Body of pancreas (tissue), 4 donors: ENCODE results near the gene FAM217B. TPM values are rescaled to one million over a fixed set of nuclear protein-coding genes. Genes with fewer than 3 reads are reported as not detected.

ENCODE experiments used
- ATAC-seq: fragments of 150-250 bp; one replicate; pipeline ENCODE4 v1.9.1; 2016
- DNase-seq, 4 donors: peaks; one replicate each; pipeline ENCODE4 v3.0.0-alpha.2; 2019
- H3K27ac ChIP-seq, 4 donors: fragments of 200-600 bp; sonication (generic); 1 replicate in 3 of 4; 2 replicates in 1 of 4; pipeline versions ENCODE4 v1.5.1 to v1.6.1; 2016 to 2019; ENCODE audit warnings: mild to moderate bottlenecking in 1 of 4, mixed read lengths in 1 of 4, moderate library complexity in 1 of 4
- H3K27me3 ChIP-seq, 2 donors: fragments of 200-600 bp; sonication (generic); one replicate each; pipeline ENCODE4 v1.6.0; 2016; ENCODE audit warnings: mild to moderate bottlenecking in 1 of 2
- H3K36me3 ChIP-seq, 2 donors: fragments of 200-600 bp; sonication (generic); replicated peaks in 1 of 2; 2 replicates each; pipeline ENCODE4 v1.5.1; 2016; ENCODE audit warnings: low read depth in 2 of 2; ENCODE audit not compliant: insufficient read depth in 1 of 2
- H3K4me1 ChIP-seq: fragments of 200-600 bp; sonication (generic); one replicate; pipeline ENCODE4 v1.6.0; 2016
- H3K4me3 ChIP-seq, 2 donors: fragments of 200-600 bp; sonication (generic); 1 replicate in 1 of 2; 2 replicates in 1 of 2; pipeline ENCODE4 v1.5.1; 2016 to 2019
- H3K9me3 ChIP-seq, 3 donors: fragments of 200-600 bp; sonication (generic); 1 replicate in 2 of 3; 2 replicates in 1 of 3; pipeline ENCODE4 v1.5.1; 2016
- CTCF ChIP-seq, 7 experiments: fragments of 450-650 bp in 4 of 7; fragments of 200-600 bp in 3 of 7; sonication (generic) in 3 of 7; IDR thresholded peaks; one replicate each; pipeline ENCODE4 v1.5.1; 2016 to 2019; ENCODE audit warnings: antibody characterized with exemption in 7 of 7
- POLR2A ChIP-seq, 3 donors: fragments of 450-650 bp; IDR thresholded peaks; one replicate each; pipeline ENCODE4 v1.6.1; 2016; ENCODE audit warnings: antibody characterized with exemption in 3 of 3, mild to moderate bottlenecking in 2 of 3
- WGBS, 2 donors: methylation state at CpG; one replicate each; pipeline ENCODE4 v1.1.5; 2017; 5-methylcytosine and 5-hydroxymethylcytosine counted together
- intact Hi-C: fragments of 100-400 bp; cut with DNase I; formaldehyde crosslinking; loops from one replicate; pipeline ENCODE4 v1.15.1; 2023
- total RNA-seq, 2 donors: library from RNA; depleted of rRNA; stranded (reverse); fragments of >200 nt; gene quantifications; one replicate each; pipeline ENCODE4 v1.1.0, GENCODE V29; 2016

Gene FAM217B
- total RNA-seq, 2 donors from 2014 or later, result 2.6 to 3.6 TPM

- WGBS, 2 donors, result 79 to 82% methylated on average over 4 of the region's 4 CpGs
- H3K4me1 ChIP-seq, result no peaks in the 10 kb centered on the region
- H3K36me3 ChIP-seq, result no peaks in the 10 kb centered on the region
- H3K27ac ChIP-seq, result no peak overlapping the region
- no peak for ATAC-seq
- no peaks in the 10 kb centered on the region for H3K9me3 ChIP-seq
- H3K4me3 ChIP-seq, result no peak overlapping the region
- no peak for DNase-seq
- intact Hi-C loops, result no loop called here
- TF ChIP-seq POLR2A (IDR thresholded peaks at IDR 0.05) (no peak), CTCF (IDR thresholded peaks at IDR 0.05) (no peak)
- H3K27me3 ChIP-seq, result no peaks in the 10 kb centered on the region
Measured at GRCh38 chr20:59984541-59984940, 44.4 kb downstream of the FAM217B start.

- ATAC-seq, result no peak
- no peak overlapping the region for H3K27ac ChIP-seq
- no peaks in the 10 kb centered on the region for H3K27me3 ChIP-seq
- TF ChIP-seq POLR2A (IDR thresholded peaks at IDR 0.05) (no peak), CTCF (IDR thresholded peaks at IDR 0.05) (no peak)
- H3K4me1 ChIP-seq, result no peaks in the 10 kb centered on the region
- H3K4me3 ChIP-seq, result no peak overlapping the region
- H3K9me3 ChIP-seq, result no peaks in the 10 kb centered on the region
- no peak for DNase-seq
- WGBS, 2 donors, result 81 to 87% methylated on average over 8 of the region's 8 CpGs
- intact Hi-C loops, result no loop called here
- no peaks in the 10 kb centered on the region for H3K36me3 ChIP-seq
Measured at GRCh38 chr20:59985164-59985563, 45.0 kb downstream of the FAM217B start.

GRCh38 chr20:59985864-59986263 lies 45.7 kb downstream of the FAM217B start:
- WGBS, 2 donors, result 94 to 100% methylated on average over 3 of the region's 3 CpGs
- no peak overlapping the region for H3K27ac ChIP-seq
- no peak overlapping the region for H3K4me3 ChIP-seq
- intact Hi-C loops, result no loop called here
- H3K4me1 ChIP-seq, result no peaks in the 10 kb centered on the region
- no peaks in the 10 kb centered on the region for H3K27me3 ChIP-seq
- no peak for DNase-seq
- no peaks in the 10 kb centered on the region for H3K9me3 ChIP-seq
- TF ChIP-seq CTCF (IDR thresholded peaks at IDR 0.05), result no peak
- TF ChIP-seq POLR2A (IDR thresholded peaks at IDR 0.05), result no peak
- no peak for ATAC-seq
- H3K36me3 ChIP-seq, result no peaks in the 10 kb centered on the region

- H3K9me3 ChIP-seq, result no peaks in the 10 kb centered on the region
- TF ChIP-seq CTCF (IDR thresholded peaks at IDR 0.05) (no peak), POLR2A (IDR thresholded peaks at IDR 0.05) (no peak)
- H3K4me1 ChIP-seq, result no peaks in the 10 kb centered on the region
- DNase-seq (no peak), ATAC-seq (no peak)
- H3K36me3 ChIP-seq, result no peaks in the 10 kb centered on the region
- H3K27me3 ChIP-seq, result no peaks in the 10 kb centered on the region
- no peak overlapping the region for H3K27ac ChIP-seq
- intact Hi-C loops, result no loop called here
- WGBS, 2 donors, result 88 to 89% methylated on average over 7 of the region's 7 CpGs
- H3K4me3 ChIP-seq, result no peak overlapping the region
Measured at GRCh38 chr20:59987135-59987534, 46.9 kb downstream of the FAM217B start.

- Histone ChIP-seq H3K4me1 (no peaks in the 10 kb centered on the region), H3K36me3 (no peaks in the 10 kb centered on the region), H3K9me3 (no peaks in the 10 kb centered on the region), H3K4me3 (no peak overlapping the region), H3K27ac (no peak overlapping the region), H3K27me3 (no peaks in the 10 kb centered on the region)
- peak; percentile 39 to 88 (median 54) for DNase-seq
- 49 to 76% methylated on average over 2 to 5 of the region's 5 CpGs for WGBS, 2 donors
- intact Hi-C loops, result no loop called here
- no peak for TF ChIP-seq CTCF (IDR thresholded peaks at IDR 0.05)
- peak; percentile 38 for ATAC-seq
Measured at GRCh38 chr20:59988141-59988540, 48.0 kb downstream of the FAM217B start.
